Right kidney (tissue), 9 donors: ENCODE data around the gene TFAP2C.

Experiments
- DNase-seq: peaks from one replicate; pipeline ENCODE4 v3.0.0-alpha.2; 2016
- long read RNA-seq, 8 donors: transcript quantifications; one replicate each; lab custom pipeline, GENCODE V29; 2026

The TFAP2C gene
- long read RNA-seq, donor 1: 0 reads
- long read RNA-seq, donor 2: 0 reads
- long read RNA-seq, donor 3: 0 reads
- long read RNA-seq, donor 4: 0 reads
- long read RNA-seq, donor 5: 0 reads
- long read RNA-seq, donor 6, partial matches to known transcripts: 0 of 1 reads
- long read RNA-seq, donor 6, other reads (novel, unspliced or antisense): 0 of 1 reads
- long read RNA-seq, donor 7, partial matches to known transcripts: 0 of 1 reads
- long read RNA-seq, donor 7, other reads (novel, unspliced or antisense): 0 of 1 reads
- long read RNA-seq, donor 8: 0 reads

DNA sequence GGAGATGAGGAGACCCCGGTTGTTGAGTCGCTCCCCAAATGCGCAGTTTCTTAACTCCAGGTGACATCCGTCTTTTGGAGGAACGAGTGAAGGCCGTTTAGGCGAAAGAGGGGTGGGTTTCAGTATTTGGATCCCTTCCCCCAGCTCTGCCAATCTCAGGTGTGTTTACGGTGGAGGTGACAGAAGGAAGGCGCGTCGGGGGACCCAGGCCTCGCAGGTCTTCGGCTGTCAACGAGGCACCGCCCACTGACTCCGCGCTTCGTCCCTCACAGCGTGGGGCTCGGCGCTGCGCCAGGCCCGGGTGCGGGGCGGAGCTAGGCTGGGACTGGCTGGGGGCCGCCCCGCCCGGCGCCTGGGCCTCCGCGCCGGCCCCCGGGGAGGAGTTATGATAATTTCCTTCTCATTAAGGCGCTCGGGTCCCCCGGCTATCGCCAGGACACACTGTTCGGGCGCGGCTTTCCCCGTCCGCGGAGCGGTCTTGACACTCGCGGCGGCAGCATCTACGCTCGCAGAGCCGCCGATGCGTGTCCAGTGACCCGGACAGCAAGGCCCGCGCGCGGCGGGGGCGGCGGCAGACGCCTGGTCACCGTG, at the start of gene TFAP2C:
Gene TFAP2C, plus strand, starts transcription at position 434 of the 591 bp plus-strand sequence. CDS start 239 bp downstream, outside the sequence.
- peak; percentile 78 for DNase-seq

DNA sequence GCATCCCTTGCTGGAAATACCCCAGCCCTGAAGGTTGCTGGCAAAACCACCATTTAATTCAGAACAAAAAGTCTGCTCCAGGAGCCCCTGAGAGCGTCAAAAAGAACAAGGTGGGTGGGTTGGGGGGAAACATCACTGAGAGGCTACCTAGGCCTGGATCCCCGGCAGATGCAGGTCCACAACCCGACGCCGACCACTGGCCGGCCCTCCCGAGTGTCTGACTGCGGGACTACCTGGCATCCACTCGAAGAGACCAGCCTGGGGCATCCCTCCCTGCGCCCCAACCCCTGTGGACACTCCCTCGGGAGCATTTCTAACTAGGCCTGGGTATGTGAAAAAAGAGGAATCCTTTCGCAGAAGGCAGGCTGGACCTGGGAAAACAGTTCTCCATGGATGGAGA, 48.9 kb upstream of the TFAP2C start:
- no peak for DNase-seq

DNA sequence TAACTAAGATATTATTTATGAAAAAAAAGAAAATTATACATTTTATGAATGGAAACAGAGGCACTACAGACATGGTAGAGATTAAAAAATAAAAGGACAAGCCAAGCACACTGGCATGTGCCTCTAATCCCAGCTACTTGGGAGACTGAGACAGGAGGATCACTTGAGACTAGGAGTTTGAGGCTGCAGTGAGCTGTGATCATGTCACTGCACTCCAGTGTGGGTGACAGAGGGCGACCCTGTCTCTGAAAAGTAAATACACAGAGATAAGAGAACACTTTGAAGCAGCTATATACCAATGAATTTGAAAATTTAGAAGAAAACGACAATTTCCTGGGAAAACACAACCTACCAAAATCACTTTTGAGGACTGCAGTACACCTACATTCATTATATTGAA, 47.4 kb upstream of the TFAP2C start:
- DNase-seq: no peak

DNA sequence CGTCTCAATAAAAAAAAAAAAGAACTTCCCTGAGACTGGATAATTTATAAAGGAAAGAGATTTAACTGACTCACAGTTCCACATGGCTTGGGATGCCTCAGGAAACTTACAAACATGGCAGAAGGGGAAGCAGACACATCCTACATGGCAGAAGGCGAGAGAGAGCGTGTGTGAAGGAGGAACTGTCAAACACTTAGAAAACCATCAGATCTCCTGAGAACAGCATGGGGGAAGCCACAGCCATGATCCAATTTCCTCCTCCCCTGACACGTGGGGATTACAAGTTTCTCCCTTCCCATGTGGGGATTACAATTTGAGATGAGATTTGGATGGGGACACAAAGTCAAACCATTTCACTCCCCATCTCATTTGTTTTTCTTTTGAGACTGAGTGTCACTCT, 46.6 kb upstream of the TFAP2C start:
- DNase-seq: no peak

DNA sequence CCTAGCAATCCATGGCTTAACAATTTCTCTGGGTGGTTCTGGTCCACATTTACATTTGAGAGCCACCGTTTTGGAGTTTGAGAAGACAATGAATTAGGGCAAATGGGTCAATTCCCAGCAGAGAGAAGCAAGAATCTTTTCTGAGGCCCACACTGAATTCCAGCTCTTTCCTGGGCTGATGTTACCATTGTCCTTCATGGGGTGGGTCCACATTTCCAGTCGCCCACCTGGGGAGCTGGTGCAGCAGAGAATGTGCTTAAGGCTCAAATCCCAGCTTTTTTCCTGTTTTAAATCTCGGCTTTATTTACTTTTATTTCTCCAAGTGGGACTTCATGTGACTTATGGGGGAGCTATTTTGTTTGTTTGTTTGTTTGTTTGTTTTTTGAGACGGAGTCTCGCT, 44.2 kb upstream of the TFAP2C start:
- no peak for DNase-seq

DNA sequence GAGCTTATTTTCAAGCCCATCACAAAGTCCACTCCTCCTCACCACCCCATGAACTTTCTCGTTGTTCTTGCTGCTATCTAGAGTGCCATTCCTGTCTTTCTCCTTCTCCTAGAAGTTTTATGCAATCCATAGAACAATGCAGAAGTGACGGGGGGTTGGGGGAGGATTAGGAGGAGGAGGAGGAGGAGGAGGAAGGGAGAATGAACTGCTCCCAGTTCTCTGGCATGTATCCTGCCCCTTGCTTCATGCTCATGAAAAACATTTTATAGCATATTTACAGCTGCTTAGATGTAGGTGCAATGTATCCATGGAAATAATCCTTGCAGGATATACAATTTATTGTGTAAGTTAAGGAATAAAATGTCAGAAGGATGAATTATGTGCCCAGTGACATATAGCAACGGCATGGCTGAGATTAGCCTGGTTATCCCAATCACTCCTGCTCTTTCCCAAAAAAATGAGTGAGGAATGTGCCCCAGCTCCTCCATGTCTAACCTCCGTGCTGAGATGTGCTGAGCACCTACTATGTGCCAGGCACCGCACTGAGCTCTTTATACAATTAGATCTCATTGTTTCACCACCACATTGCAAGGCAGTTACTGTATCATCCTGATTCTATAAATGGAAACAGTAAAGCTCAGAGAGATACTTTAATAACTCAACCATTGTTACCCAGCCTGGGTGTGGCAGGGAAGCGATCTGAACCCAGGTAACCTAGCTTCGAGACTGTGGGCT, 41.6 kb upstream of the TFAP2C start:
- DNase-seq: no peak

DNA sequence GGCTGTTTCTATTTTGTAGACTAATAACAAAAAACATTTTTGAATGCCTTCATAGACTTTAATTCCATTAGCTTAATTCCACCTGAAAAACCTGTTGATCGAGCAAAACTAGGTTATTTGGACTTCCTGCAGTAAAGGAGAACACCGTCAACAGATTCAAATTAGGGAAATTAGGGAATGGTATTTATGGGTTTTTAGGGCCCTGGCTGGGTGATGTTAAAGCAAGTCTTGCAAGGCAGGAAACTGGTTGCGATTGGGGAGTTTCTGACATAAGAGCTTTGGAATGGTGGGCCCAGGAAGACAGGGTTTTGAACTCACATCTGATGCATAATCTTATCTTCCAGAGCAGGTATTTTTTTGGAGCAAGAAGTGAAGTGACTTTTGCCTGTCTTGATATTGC, 40.1 kb upstream of the TFAP2C start:
- DNase-seq: no peak

DNA sequence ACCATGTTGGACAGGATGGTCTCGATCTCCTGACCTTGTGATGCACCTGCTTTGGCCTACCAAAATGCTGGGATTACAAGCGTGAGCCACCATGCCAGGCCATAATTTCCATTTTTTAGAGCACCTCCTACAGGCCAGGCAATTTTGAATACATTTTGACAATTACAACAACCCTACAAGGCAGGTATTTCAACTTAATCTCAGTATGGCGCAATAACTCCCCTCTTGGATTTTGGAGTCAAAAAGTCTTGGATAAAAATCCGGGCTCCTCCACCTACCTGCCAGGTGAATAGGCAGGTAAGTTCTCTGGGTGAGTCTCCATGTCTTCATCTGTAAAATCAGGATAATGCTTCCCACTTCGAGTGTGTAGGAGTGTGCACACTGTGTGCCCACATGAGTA, 39.5 kb upstream of the TFAP2C start:
- DNase-seq: no peak

DNA sequence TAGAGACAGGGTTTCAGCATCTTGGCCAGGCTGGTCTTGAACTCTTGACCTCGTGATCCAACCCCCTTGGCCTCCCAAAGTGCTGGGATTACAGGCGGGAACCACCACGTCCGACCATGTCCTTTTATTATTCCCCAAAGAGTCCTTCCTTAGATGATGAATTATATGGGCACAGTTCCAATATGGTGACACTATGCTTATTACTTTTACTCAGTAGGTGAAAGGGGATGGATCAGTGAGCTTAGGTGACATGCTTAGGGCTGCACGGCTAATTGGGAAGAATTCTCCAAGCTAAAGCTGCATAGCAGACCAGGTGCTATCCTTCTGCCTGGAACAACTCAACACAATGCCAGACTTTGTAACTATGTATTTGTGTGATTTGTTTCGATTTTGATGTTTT, 38.2 kb upstream of the TFAP2C start:
- DNase-seq: no peak

DNA sequence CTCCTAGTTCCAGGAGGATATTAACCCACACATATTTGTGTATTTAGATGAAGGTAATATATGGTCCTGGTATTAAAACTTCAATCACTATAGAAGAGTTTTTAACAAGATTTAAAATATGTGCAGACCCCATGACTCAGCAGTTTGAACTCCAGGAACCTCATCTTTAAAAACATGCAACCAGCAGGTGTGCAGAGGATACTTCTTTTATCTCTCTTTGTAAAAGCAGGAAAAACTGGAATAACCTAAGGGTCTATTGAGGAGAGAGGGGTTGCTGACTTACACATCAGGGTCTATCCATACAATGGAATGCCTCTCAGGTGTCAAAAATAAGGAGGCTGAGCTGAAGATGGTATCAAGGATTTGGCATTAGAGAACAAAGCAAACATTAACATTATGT, 36.9 kb upstream of the TFAP2C start:
- no peak for DNase-seq

DNA sequence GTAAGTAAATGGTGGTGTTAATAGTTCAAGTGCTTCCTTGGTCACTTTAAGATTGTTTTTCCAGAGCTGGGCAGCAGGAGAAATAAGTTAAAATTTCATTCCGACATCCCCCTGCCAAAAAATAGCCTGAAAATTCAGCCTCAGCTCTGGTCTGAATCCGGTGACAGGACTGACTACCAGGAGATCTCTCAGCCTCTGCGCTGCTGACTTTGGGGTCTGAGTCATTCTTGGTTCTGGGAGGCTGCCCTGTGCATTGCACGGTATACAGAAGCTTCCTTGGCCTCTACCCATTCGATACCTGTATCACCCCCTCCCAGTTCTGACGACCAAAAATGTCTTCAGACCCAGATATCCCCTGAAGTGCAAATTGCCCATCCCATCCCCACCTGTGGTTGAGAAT, 36.3 kb upstream of the TFAP2C start:
- DNase-seq: no peak

DNA sequence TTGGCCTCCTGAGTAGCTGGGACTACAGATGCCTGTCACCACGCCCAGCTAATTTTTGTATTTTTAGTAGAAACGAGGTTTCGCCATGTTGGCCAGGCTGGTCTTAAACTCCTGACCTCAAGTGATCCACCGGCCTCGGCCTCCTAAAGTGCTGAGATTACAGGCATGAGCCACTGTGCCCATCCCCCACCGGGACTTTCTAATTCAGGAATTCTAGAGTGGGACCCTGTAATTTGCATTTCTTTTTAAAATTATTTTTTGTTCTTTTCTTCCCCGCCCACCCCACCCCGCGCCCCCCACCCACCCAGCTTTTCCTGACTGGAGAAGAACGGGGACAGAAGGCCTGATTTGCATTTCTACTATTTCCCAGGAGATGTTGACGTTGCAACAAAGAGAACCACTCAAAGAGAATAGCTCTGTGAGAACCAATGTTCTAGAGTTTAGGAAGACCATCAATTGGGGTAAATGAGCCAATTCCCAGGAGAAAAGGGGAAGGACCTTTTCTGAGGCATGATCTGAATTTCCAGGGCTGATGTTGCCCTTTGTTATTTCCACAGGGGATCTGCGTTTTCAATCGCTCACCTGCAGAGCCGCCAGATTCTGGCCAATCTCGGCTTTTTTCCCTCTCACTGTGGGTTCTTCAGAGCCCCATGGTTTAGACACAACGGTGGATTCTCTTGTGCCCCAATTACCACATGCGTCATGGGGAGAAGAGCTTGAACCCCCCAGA, 33.2 kb upstream of the TFAP2C start:
- DNase-seq: no peak

DNA sequence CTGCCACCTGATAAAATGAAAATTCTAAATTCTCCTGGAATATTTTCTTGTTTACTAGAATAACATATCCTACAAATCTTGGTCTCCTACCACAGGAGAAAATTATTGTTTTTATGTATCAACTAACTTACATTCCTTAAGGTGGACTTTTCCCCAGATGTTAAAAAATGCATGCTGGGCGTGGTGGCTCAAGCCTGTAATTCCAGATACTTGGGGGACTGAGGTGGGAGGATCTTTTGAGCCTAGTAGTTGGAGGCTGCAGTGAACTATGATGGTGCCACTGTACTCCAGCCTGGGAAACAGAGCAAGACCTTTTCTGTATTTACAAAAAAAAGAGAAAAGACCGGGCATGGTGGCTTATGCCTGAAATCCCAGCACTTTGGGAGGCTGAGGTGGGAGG, 27.9 kb upstream of the TFAP2C start:
- DNase-seq: no peak

DNA sequence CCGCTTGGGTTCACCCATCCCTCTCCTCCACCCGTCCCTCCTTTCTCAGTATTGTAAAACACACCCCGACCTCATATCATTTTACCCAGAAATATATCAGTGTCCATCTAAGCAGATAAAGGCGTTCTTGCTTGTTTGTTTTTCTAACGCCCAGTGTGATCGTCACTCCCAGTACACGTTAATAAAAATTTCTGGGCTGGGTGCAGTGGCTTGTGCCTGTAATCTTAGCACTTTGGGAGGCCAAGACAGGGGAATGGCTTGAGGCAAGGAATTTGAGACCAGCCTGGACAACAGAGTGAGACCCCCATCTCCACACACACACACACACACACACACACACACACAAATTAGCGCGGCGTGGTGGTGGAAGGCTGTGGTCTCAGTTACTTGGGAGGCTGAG, 24.4 kb upstream of the TFAP2C start:
- DNase-seq: no peak

DNA sequence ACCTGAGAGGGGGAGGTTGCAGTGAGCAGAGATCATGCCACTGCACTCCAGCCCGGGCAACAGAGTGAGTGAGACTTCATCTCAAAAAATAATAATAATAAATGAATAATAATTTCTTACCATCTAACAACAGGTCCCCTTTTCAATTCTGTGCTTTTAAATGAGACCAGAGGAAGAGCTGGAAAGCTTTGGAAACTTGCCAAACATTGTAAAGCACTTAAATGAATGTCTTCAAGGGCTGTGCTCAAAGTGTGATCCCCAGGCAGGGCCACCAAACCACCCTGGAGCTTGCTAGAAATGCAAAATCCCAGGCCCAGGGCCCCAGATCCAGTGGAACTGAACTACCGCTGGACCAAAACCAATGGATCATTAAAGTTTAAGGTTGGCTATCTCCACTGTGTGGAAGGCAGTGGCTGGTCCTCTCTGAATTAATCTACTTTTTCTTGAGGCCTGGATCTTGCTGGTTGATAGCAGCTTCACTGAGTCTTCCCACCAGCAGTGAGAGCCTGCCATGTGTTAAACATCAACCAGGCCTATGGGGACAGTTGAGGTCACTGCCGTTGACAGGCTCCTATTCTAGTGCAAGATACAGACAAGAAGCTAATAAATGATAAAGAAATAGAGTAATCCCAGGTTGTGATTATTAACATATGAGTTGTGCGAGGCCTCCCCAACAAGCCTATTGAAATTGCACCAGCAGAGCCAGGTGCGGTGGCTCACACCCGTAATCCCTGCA, 23.7 kb upstream of the TFAP2C start:
- DNase-seq: no peak

DNA sequence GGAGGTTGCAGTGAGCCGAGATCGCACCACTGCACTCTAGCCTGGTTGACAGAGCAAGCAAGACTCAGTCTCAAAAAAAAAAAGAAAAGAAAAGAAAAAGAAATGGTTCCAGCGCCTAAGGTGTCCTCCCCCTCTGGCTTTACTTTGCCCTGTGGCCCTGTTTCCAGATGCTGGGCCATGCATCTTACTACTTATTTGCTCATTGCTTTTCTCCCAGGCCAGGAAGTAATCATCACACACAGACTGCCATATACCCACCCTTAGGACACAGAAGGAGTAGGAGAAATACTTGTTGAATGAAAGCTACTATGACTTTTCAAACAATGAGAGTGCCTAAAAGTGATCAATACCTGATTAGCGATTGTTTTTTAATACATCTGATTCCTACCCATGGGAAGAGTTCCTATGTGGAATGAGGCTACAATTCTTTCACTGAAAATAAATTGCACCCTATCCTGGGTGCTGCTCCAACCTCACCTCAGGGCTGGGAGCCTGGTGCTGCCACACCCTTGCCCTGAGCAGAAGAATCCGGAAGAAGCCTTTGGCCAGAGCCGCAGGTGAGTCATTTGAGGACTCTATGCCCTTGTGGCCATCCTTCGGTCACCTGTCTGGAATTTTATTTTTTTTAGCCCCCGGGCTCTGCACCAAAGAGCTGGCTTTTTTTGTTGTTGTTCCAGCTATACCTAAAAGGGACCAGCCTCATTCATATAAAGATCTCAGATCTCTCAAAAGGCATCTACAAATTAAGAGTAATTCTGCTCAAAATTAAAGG, 22.7 kb upstream of the TFAP2C start:
- no peak for DNase-seq

DNA sequence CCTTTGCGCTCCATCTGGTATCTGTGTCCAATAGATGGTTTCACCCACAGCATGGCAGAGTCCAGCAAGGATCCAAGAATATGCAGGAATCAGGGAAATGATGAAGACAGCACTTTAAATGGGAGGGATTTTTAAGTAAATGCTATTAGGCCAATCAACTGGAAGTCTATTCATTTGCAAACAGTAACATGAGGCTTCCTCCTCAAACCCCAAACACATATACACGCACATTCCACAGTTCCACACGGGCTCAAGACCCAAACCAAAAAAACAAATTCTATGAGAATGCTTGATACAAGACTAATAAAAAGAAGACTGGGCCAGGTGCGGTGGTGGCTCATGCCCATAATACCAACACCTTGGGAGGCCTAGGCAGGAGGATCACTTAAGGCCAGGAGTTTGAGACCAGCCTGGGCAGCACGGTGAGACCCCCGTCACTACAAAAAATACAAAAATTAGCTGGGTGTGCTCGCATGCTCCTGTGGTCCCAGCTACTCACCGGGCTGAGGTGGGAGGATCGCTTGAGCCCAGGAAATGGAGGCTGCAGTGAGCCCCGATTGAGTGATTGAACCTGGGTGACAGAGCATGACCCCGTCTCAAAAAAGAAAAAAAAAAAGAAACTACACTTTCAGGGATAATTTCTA, 21.9 kb upstream of the TFAP2C start:
- DNase-seq: no peak

DNA sequence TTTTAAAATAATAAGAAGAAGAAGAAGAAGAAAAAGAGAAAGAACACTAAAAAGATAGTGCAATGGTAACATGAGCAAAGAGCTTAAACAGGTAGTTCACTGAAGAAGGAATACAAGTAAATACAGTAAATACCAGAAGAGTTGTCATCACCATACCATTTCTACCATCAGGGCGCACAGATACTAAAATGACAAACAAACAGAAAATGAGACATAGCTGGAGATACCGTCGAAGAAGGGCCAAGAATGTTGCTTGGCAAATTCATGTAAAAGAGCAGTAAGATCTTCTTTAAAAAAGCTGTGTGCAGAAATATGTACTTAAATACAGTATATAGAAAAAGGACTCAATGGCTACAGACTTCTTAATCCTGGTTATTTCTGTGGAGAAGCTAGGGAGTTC, 20.7 kb upstream of the TFAP2C start:
- no peak for DNase-seq

DNA sequence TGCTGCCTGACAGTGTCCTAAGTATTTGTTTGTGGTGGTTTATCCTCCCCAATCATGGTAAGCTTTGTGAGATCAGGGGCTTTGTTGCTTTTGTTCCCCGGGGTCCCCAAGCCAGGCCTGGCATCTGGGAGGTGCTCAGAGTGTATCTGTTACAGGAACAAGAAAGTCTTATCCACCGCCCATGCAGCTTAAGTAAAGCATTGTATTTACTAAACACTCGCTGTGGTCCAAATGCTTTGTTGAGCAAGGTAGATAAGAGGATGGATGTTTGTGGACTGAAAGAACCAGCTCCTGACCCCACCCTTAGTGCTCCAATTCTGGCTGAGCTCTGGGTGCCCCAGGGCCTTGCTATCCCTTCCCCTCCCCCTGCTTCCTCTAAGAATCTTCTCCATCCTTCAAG, 19.8 kb upstream of the TFAP2C start:
- no peak for DNase-seq

DNA sequence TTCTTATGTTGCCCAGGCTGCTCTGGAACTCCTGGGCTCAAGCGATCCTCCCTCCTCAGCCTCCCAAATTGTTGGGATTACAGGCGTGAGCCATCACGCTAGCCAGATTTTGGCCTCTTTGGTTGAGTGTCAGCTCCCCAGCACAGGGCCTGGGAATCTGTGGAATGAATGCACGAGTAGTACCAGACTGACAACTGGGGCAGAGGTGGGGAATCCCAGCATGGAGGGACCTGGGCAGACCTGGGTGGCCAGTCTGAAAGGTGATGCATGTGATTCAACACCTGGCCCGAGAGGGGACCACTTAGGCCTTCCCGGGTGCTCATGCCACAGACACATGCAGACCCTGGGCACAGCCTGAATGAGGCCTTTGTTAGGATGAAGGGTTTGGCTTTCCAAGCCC, 19.0 kb upstream of the TFAP2C start:
- DNase-seq: no peak

DNA sequence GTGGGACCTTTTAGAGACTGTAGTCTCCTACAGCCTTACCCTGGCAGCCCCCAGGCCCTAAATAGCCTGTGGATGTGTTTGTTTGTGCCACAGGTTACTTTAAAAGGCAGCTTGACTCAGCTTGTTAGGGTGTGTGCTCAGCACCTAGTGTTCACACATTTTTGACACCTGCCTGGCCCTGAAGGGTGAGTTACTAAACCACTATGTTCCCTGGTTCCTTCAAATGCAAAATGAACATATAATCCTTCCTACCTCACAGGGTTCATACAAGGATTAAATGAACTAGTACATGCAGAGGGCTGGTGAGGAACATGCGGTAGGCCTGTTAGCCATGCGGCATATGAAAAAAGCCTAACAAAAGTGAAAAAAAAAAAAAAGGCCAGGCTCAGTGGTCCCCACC, 14.9 kb upstream of the TFAP2C start:
- DNase-seq: no peak
